Astrocyte of the spinal cord (primary cell): ENCODE measurements around the gene YY1.
"Not testable (repeated sequence)": the region's sequence is repeated elsewhere in the genome, so short reads cannot be mapped to it uniquely, and the experiment has no call there.

Experiments
- DNase-seq: peaks from one replicate; pipeline ENCODE4 v3.0.0; 2011; ENCODE audit warnings: low read depth, low spot score
- H3K4me3 ChIP-seq: 2 replicates; pipeline ENCODE4 v1.5.1; 2011; ENCODE audit warnings: low read depth, mild to moderate bottlenecking, low read length, moderate library complexity
- in situ Hi-C: cut with HindIII; loops from 2 replicates; pipeline ENCODE4 v1.10.0; 2017; ENCODE audit warnings: low sequenced_read_pairs
- TF ChIP-seq, protein P1 (sequence below): IDR thresholded peaks from 2 replicates; pipeline ENCODE4 v1.5.1; 2012; ENCODE audit warnings: low read depth, mild to moderate bottlenecking, low read length, inconsistent platforms

YY1 gene

DNA sequence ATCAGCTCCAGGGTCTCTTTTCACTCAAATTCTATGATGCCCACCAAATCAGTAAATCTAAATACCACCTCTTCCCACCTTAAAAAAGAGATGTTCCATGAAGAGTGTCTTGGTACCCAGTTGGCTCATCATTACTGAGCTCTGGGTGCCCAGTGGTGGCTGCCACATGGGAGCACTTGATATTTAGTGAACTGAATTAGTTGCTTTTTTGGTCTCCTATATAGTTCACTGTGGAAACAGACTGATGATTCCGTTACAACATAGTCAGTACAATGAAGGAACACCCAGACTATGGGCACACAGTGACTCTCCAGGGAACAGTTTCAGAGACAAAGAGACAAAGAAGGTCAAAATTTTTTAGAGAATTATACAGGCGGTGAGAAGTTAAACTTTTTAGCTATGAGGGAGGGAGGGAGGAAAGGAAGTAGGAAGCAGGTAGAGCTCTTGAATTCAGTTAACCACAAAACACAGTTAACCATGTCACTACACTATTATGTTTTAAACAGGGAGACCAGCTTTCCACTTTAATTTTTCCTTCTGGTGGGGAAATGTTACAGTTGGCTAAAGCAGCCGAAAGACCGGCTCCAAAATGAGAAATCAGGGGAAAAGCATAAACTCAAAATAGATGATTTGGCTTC lies 14.6 kb upstream of the YY1 start:
- H3K4me3 ChIP-seq: no peak overlapping the region
- DNase-seq: no peak
- in situ Hi-C loops: no loop called here
- TF ChIP-seq, protein P1, sequence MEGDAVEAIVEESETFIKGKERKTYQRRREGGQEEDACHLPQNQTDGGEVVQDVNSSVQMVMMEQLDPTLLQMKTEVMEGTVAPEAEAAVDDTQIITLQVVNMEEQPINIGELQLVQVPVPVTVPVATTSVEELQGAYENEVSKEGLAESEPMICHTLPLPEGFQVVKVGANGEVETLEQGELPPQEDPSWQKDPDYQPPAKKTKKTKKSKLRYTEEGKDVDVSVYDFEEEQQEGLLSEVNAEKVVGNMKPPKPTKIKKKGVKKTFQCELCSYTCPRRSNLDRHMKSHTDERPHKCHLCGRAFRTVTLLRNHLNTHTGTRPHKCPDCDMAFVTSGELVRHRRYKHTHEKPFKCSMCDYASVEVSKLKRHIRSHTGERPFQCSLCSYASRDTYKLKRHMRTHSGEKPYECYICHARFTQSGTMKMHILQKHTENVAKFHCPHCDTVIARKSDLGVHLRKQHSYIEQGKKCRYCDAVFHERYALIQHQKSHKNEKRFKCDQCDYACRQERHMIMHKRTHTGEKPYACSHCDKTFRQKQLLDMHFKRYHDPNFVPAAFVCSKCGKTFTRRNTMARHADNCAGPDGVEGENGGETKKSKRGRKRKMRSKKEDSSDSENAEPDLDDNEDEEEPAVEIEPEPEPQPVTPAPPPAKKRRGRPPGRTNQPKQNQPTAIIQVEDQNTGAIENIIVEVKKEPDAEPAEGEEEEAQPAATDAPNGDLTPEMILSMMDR: no peak

DNA sequence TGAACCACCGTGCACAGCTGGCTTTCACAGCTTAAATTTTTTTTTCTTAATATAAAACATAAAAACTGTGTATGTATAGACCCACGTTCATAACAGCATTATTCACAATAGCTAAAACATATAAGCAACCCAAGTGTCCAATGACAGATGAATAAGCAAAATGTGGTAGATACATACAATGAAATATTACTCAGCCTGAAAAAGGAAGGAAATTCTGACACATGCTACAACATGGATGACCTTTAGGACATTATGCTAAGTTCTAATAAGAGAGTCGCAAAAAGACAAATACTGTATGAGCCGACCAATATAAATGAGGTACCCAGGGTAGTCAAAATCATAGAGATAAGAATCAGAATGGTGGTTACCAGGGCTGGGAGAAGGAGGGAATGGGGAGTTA lies 13.8 kb upstream of the YY1 start:
- H3K4me3 ChIP-seq: no peak overlapping the region
- in situ Hi-C loops: no loop called here
- DNase-seq: no peak
- TF ChIP-seq, protein P1: no peak

DNA sequence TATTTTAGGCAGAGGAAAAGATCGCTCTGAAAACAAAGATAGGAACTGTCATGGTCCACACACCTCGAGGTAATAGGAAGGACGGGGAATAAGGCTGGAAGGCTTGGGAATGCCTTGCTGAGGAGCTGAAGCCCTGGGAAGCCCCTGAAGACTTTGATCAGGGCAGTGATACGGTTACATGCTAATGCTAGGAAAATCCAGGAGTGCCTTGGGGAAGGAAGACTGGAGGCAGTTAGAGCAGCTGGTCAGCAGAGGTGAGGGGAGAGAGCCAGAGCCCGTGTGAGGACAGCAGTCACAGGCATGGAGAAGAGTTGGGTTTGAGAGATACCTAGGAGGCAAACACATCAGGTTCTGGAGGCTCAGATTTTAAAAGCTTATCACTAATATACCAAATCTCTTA lies 8.6 kb upstream of the YY1 start:
- no peak for DNase-seq
- no peak overlapping the region for H3K4me3 ChIP-seq
- in situ Hi-C loops: no loop called here
- TF ChIP-seq, protein P1: no peak

DNA sequence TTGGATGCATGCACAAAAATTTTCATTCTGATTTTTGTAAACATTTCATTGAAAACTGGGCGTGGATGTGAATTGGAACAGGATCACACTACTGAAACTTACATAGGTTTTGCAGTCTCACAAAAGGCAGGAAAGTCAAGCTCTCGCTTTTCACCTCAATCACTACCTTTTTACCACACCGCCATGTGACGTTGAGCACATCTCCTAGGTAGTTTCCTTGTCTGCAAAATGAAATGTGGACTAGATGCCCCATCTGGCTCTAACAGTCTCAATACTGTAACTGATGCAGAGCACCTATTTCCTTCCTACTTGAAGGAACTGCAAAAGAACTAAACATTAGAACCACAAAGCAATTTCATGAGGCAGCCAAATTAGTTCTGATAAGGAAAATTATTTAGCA lies 4.4 kb upstream of the YY1 start:
- TF ChIP-seq, protein P1: no peak
- no peak for DNase-seq

DNA sequence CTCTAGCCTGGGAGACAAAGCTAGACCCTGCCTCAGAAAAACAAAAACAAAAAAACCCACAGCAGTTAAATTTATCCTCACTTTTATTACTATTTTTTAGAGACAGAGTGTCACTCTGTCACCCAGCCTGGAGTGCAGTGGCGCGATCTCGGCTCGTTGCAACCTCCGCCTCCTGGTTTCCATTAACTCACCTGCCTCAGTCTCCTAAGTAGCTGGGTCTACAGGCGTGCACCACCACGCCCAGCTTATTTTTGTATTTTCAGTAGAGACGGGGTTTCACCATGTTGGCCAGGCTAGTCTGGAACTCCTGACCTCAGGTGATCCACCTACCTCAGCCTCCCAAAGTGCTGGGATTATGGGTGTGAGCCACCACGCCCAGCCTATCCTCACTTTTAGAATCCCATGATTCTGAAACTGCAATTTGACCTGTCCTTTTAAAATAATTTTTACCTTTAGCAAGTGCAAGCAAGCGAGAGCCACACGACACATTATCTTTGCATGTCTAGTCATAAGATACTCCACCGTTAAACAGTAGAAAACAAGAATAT lies 2.6 kb upstream of the YY1 start:
- DNase-seq, H3K4me3 ChIP-seq, in situ Hi-C loops: not testable (repeated sequence)

More for the DNA sequence above, 4.4 kb upstream of the YY1 start:
- no peak overlapping the region for H3K4me3 ChIP-seq
- in situ Hi-C loops: no loop called here

DNA sequence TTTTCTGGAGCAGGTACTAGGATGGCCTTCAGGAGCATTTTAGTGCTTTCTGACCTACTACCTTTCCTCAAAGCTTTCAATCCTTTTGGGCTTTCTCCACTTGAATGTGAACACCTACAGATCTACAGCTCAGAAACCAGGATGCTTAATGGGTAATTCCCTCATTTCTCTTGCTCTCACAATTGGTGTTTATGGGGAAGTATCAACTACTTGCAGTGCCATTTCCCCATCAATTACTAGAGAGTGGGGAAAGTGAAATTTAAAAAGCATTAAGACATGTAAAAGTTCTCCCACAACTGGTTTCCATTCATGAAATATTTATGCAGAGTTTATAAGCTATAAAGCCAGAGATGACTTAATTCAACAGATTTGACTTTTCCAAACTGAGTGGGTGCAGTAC lies 2.1 kb upstream of the YY1 start:
- H3K4me3 ChIP-seq: peak overlapping the region; percentile 83

More for the DNA sequence above, 2.1 kb upstream of the YY1 start:
- in situ Hi-C loops: no loop called here
- DNase-seq: no peak
- TF ChIP-seq, protein P1: no peak
